Erythroblast (primary cell): Measurements from ENCODE around the gene MIEF1.

Experiments used
- GATA1 ChIP-seq: IDR thresholded peaks from 2 replicates; pipeline ENCODE4 v1.6.1; 2011; ENCODE audit warnings: low read depth, mild to moderate bottlenecking, control low read depth, low read length, moderate library complexity
- POLR2A ChIP-seq: IDR thresholded peaks from 2 replicates; pipeline ENCODE4 v1.6.1; 2011; ENCODE audit warnings: mild to moderate bottlenecking, low read length

GRCh38 chr22:39488563-39489083, 13.5 kb upstream of the MIEF1 start:
- no peak for TF ChIP-seq POLR2A
- no peak for TF ChIP-seq GATA1
